MM.1S (cell line): Measurements from ENCODE around the gene NEDD4.

Experiments
- CTCF ChIP-seq: fragments of 300-600 bp; sonication (generic); IDR thresholded peaks from 2 replicates; pipeline ENCODE4 v1.5.1; 2016; ENCODE audit warnings: antibody characterized with exemption, low read length, mixed read lengths
- EZH2 ChIP-seq: fragments of 300-600 bp; sonication (generic); optimal IDR thresholded peaks from 2 replicates; pipeline ENCODE3; 2017; ENCODE audit warnings: low read depth, mild to moderate bottlenecking, antibody characterized with exemption, low read length, mixed read lengths

GRCh38 chr15:55816017-55816416 is 177.4 kb downstream of the NEDD4 start:
- no peak for TF ChIP-seq CTCF
- TF ChIP-seq EZH2: no peak
